IPS-15b (cell line): Measurements from ENCODE around the gene DCAF5.
"Not testable (repeated sequence)": the region's sequence is repeated elsewhere in the genome, so short reads cannot be mapped to it uniquely, and the experiment has no call there.

Experiments
- H3K27me3 ChIP-seq: one replicate; pipeline ENCODE4 v1.6.1; 2013; ENCODE audit warnings: low read length; ENCODE audit not compliant: control insufficient read depth, insufficient read depth
- H3K36me3 ChIP-seq: one replicate; pipeline ENCODE4 v1.6.1; 2013; ENCODE audit warnings: low read length; ENCODE audit not compliant: control insufficient read depth, insufficient read depth
- H3K4me1 ChIP-seq: one replicate; pipeline ENCODE4 v1.6.1; 2013; ENCODE audit warnings: mild to moderate bottlenecking, low read length; ENCODE audit not compliant: control insufficient read depth, insufficient read depth
- H3K4me3 ChIP-seq: one replicate; pipeline ENCODE4 v1.5.1; 2013; ENCODE audit warnings: low read depth, low read length
- H3K9ac ChIP-seq: one replicate; pipeline ENCODE4 v1.6.1; 2013; ENCODE audit warnings: low read depth, mild to moderate bottlenecking, low read length
- H3K9me3 ChIP-seq: one replicate; pipeline ENCODE4 v1.6.1; 2013; ENCODE audit warnings: mild to moderate bottlenecking, low read length; ENCODE audit not compliant: control insufficient read depth, insufficient read depth

DCAF5 gene

DNA sequence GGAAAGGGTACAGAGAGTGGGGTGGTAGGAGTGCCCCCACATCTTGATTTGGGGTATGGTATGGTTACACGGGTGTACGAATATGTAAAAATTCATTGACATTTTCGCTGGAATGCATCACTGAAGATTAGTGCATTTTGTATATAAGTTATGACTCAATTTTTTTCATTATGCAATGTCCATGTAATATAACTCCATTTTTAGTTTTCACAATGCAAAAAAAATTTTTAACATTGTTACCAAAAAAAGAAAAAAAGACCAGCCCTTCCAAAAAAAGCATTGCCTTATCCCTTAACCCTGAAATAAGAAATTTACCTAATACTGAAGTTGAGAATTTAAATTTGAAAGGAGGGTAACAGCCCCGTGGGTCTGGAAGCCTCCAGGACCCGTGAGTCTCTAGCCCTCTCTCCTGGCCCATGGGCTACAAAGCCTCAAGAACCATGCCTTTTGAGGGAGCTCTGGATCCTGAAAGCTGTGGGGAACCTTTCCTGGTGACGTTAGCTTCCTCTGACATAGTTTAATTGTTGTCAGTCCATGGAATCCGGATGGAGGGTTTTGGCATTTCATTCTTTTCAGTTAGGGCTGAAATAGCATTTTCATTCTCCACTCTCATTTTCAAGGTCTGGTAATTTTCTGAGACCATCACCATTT is 118.2 kb downstream of the DCAF5 start:
- no peaks in the 10 kb centered on the region for H3K9me3 ChIP-seq
- no peaks in the 10 kb centered on the region for H3K36me3 ChIP-seq
- H3K27me3 ChIP-seq: no peaks in the 10 kb centered on the region
- H3K9ac ChIP-seq: no peak overlapping the region
- H3K4me1 ChIP-seq: peaks cover 33% of the 10 kb centered on the region
- H3K4me3 ChIP-seq: no peak overlapping the region

GRCh38 chr14:69027242-69027913 is 125.5 kb downstream of the DCAF5 start:
- Histone ChIP-seq H3K4me1 (no peaks in the 10 kb centered on the region), H3K27me3 (no peaks in the 10 kb centered on the region), H3K9me3 (no peaks in the 10 kb centered on the region), H3K36me3 (no peaks in the 10 kb centered on the region), H3K4me3 (no peak overlapping the region), H3K9ac (no peak overlapping the region)

GRCh38 chr14:69023035-69023434 is 129.9 kb downstream of the DCAF5 start:
- no peaks in the 10 kb centered on the region for H3K36me3 ChIP-seq
- no peak overlapping the region for H3K9ac ChIP-seq
- H3K4me1 ChIP-seq: peaks cover 4% of the 10 kb centered on the region
- no peaks in the 10 kb centered on the region for H3K9me3 ChIP-seq
- H3K4me3 ChIP-seq: no peak overlapping the region
- H3K27me3 ChIP-seq: no peaks in the 10 kb centered on the region

DNA sequence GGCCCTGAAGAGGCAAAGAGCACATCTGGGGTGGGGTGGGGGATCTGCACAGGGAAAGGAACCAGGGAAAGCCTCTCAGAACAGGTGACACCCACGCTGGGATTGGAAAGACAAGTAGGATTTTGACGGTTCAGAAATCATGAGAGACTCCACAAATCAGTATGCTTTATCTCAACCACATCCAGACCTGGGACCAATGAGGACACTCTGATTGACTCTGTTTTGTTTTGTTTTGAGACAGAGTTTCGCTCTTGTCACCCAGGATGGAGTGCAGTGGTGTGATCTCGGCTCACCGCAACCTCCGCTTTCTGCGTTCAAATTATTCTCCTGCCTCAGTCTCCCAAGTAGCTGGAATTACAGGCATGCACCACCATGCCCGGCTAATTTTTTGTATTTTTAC is 130.8 kb downstream of the DCAF5 start:
- H3K9ac ChIP-seq, H3K36me3 ChIP-seq, H3K27me3 ChIP-seq, H3K9me3 ChIP-seq, H3K4me3 ChIP-seq, H3K4me1 ChIP-seq: not testable (repeated sequence)

DNA sequence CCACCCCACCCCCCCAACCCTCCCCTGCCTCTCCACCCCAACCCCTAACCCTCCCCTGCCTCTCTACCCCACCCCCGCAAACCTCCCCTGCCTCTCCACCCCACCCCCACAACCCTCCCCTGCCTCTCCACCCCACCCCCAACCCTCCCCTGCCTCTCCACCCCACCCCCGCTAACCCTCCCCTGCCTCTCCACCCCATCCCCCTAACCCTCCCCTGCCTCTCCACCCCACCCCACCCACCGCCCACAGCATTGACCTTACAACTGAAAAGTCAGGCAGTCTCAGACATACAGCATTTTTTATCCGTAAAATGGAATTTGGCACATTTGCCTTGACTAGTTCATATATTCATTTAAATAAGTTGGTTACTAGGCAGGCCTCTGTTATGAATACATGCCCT is 135.2 kb downstream of the DCAF5 start:
- no peaks in the 10 kb centered on the region for H3K36me3 ChIP-seq
- H3K27me3 ChIP-seq: no peaks in the 10 kb centered on the region
- H3K9me3 ChIP-seq: no peaks in the 10 kb centered on the region
- no peak overlapping the region for H3K4me3 ChIP-seq
- H3K9ac ChIP-seq: no peak overlapping the region
- H3K4me1 ChIP-seq: peaks cover 14% of the 10 kb centered on the region

- no peaks in the 10 kb centered on the region for H3K9me3 ChIP-seq
- H3K4me3 ChIP-seq: no peak overlapping the region
- H3K27me3 ChIP-seq: no peaks in the 10 kb centered on the region
- no peaks in the 10 kb centered on the region for H3K36me3 ChIP-seq
- H3K9ac ChIP-seq: no peak overlapping the region
- H3K4me1 ChIP-seq: peaks cover 14% of the 10 kb centered on the region
Measured at GRCh38 chr14:69014829-69015259, 138.1 kb downstream of the DCAF5 start.

DNA sequence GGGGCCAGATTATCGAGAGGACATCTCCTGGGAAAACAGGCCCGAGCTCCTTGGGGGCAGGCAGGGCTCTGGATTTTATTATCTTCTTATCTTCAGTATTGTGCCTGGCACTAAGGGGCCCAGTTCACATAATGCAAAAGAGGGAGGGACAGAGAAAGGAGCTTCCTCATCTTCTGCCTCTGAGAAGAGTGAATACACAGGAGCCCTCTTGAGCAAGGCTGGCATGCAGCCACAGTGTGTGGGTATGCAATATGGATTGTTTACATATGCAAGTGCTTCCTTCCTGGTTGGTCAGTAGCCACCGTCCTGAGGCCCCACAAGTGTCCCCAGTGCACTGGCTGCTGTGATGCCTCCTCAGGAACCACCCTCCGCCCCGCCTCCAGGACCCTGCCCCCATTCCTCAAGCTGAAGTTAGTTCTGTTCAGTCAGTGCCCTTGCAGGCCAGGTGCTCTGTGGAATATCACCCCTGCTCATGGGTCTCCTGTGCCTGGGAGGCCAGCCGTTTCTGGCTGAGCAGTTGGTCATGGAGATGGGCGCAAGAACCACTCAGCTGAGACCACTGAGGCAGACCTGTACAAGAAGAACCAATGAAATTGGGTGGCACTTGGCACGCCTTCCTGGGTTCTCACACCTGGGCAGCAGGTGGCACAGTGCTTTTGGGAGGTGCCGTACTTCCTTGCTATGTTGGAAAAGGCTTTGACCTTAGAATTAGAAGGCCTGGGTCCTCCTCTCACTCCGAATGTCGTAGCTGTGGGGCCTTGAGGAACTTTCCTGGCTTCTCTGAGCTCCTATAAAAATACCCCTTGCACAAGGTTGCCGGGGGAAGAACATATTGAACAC is 138.8 kb downstream of the DCAF5 start:
- Histone ChIP-seq H3K4me1 (peaks cover 14% of the 10 kb centered on the region), H3K36me3 (no peaks in the 10 kb centered on the region), H3K27me3 (no peaks in the 10 kb centered on the region), H3K9me3 (no peaks in the 10 kb centered on the region), H3K4me3 (no peak overlapping the region), H3K9ac (no peak overlapping the region)

- Histone ChIP-seq H3K9me3 (no peaks in the 10 kb centered on the region), H3K27me3 (no peaks in the 10 kb centered on the region), H3K9ac (no peak overlapping the region), H3K36me3 (no peaks in the 10 kb centered on the region), H3K4me3 (no peak overlapping the region), H3K4me1 (peaks cover 8% of the 10 kb centered on the region)
Measured at GRCh38 chr14:69012256-69012953, 140.5 kb downstream of the DCAF5 start.

- H3K9ac ChIP-seq: no peak overlapping the region
- H3K4me3 ChIP-seq: no peak overlapping the region
- no peaks in the 10 kb centered on the region for H3K36me3 ChIP-seq
- peaks cover 2% of the 10 kb centered on the region for H3K27me3 ChIP-seq
- no peaks in the 10 kb centered on the region for H3K9me3 ChIP-seq
- peaks cover 8% of the 10 kb centered on the region for H3K4me1 ChIP-seq
Measured at GRCh38 chr14:69010648-69011047, 142.3 kb downstream of the DCAF5 start.

GRCh38 chr14:69008421-69008884 is 144.5 kb downstream of the DCAF5 start:
- Histone ChIP-seq H3K36me3 (no peaks in the 10 kb centered on the region), H3K4me1 (peaks cover 8% of the 10 kb centered on the region), H3K9ac (no peak overlapping the region), H3K27me3 (peaks cover 2% of the 10 kb centered on the region), H3K9me3 (no peaks in the 10 kb centered on the region), H3K4me3 (no peak overlapping the region)

DNA sequence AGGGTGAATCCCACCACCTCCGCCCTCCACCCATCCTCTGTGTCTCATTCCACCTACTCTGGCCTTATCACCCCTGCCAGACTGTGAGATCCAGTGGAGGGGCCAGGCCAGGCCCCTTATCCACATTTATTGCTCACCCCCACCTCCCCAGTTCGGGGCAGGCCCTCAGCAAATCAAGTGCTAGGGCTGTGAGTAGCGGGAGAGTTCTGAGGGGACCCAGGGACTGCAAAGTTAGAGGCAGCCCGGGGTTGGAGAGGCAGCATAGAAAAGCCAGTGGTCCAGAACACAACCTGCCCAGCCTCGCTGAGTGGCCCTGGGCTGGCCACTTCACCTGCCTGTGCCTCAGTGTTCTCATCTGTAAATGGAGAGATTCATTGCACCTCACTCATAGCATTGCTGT is 146.6 kb downstream of the DCAF5 start:
- no peak overlapping the region for H3K9ac ChIP-seq

More for the DNA sequence above, 146.6 kb downstream of the DCAF5 start:
- Histone ChIP-seq H3K36me3 (no peaks in the 10 kb centered on the region), H3K4me3 (no peak overlapping the region), H3K9me3 (no peaks in the 10 kb centered on the region), H3K27me3 (peaks cover 2% of the 10 kb centered on the region), H3K4me1 (peaks cover 8% of the 10 kb centered on the region)
